ENCODE results near the gene USP6. TPM values are rescaled to one million over a fixed set of nuclear protein-coding genes. Genes with fewer than 3 reads are reported as not detected.

USP6 gene
- total RNA-seq, 1 experiment from 2014 or later, result not detected

GRCh38 chr17:5201011-5201410 is 85.2 kb downstream of the USP6 start:
- Histone ChIP-seq H3K27me3 (ENCODE audit: low read length) (no peaks in the 10 kb centered on the region), H3F3A (ENCODE audit: low read length, unreplicated experiment) (no peaks in the 10 kb centered on the region), H3K79me2 (ENCODE audit: low read length) (no peaks in the 10 kb centered on the region), H3K36me3 (ENCODE audit: low read depth, low read length) (peaks cover 3% of the 10 kb centered on the region; the same call in 1 of the 2 replicates), H2AFZ (ENCODE audit: low read length) (no peak overlapping the region), H3K9me2 (replicated peaks; ENCODE audit: low read length) (no peaks in the 10 kb centered on the region), H3K4me1 (ENCODE audit: insufficient read depth, low read length) (no peaks in the 10 kb centered on the region), H4K20me1 (ENCODE audit: low read length) (no peaks in the 10 kb centered on the region), H3K4me2 (ENCODE audit: low read length) (no peak overlapping the region), H3K4me3 (ENCODE audit: low read length) (no peak overlapping the region), H3K9me3 (ENCODE audit: low read length) (no peaks in the 10 kb centered on the region), H3K27ac (ENCODE audit: low read length) (no peak overlapping the region), H3K9ac (ENCODE audit: low read length) (no peak overlapping the region)
- ChIA-PET CTCF (no interaction called here), POLR2A (ENCODE audit: unreplicated experiment) (no interaction called here)
- TF ChIP-seq EZH2 (IDR thresholded peaks at IDR 0.05; ENCODE audit: low read length, unreplicated experiment) (no peak), EZH2phosphoT487 (IDR thresholded peaks at IDR 0.05; ENCODE audit: borderline replicate concordance, low read length) (no peak), CTCF (conservative IDR thresholded peaks at IDR 0.05; ENCODE audit: low read depth, low read length) (no peak)
- intact Hi-C loops (cut with micrococcal nuclease), result no loop called here
- DNase-seq (no peak), ATAC-seq (no peak)
- BruUV-seq (replicated peaks), result no TSS peak

- ChIA-PET CTCF (interaction anchor here (0.7 kb wide), 1 partner anchor 282 kb away, joined by 4 read pairs; the partner anchor contains the start of gene DERL2), POLR2A (ENCODE audit: unreplicated experiment) (no interaction called here)
- H3K36me3 ChIP-seq (ENCODE audit: low read depth, low read length), result peaks cover 3% of the 10 kb centered on the region; the same call in 1 of the 2 replicates
- H3K27ac ChIP-seq (ENCODE audit: low read length), result no peak overlapping the region
- H3K9me3 ChIP-seq (ENCODE audit: low read length), result no peaks in the 10 kb centered on the region
- DNase-seq, result no peak
- intact Hi-C loops (cut with micrococcal nuclease), result no loop called here
- H3K4me2 ChIP-seq (ENCODE audit: low read length), result no peak overlapping the region
- H3K27me3 ChIP-seq (ENCODE audit: low read length), result no peaks in the 10 kb centered on the region
- H2AFZ ChIP-seq (ENCODE audit: low read length), result no peak overlapping the region
- H3K9ac ChIP-seq (ENCODE audit: low read length), result no peak overlapping the region
- H3K4me3 ChIP-seq (ENCODE audit: low read length), result no peak overlapping the region
- no peaks in the 10 kb centered on the region for H4K20me1 ChIP-seq (ENCODE audit: low read length)
- BruUV-seq (replicated peaks), result no TSS peak
- no peaks in the 10 kb centered on the region for H3K4me1 ChIP-seq (ENCODE audit: insufficient read depth, low read length)
- no peaks in the 10 kb centered on the region for H3K79me2 ChIP-seq (ENCODE audit: low read length)
- no peaks in the 10 kb centered on the region for H3K9me2 ChIP-seq (replicated peaks; ENCODE audit: low read length)
- no peak for TF ChIP-seq EZH2phosphoT487 (IDR thresholded peaks at IDR 0.05; ENCODE audit: borderline replicate concordance, low read length)
- no peak for TF ChIP-seq EZH2 (IDR thresholded peaks at IDR 0.05; ENCODE audit: low read length, unreplicated experiment)
- TF ChIP-seq CTCF (conservative IDR thresholded peaks at IDR 0.05; ENCODE audit: low read depth, low read length), result no peak
- no peak for ATAC-seq
- no peaks in the 10 kb centered on the region for H3F3A ChIP-seq (ENCODE audit: low read length, unreplicated experiment)
Measured at GRCh38 chr17:5203178-5203907, 87.5 kb downstream of the USP6 start.

- TF ChIP-seq EZH2phosphoT487 (IDR thresholded peaks at IDR 0.05; ENCODE audit: borderline replicate concordance, low read length) (no peak), EZH2 (IDR thresholded peaks at IDR 0.05; ENCODE audit: low read length, unreplicated experiment) (no peak), CTCF (conservative IDR thresholded peaks at IDR 0.05; ENCODE audit: low read depth, low read length) (no peak)
- no peaks in the 10 kb centered on the region for H3K4me1 ChIP-seq (ENCODE audit: insufficient read depth, low read length)
- intact Hi-C loops (cut with micrococcal nuclease), result no loop called here
- no TSS peak for BruUV-seq (replicated peaks)
- no peaks in the 10 kb centered on the region for H3K27me3 ChIP-seq (ENCODE audit: low read length)
- no peak overlapping the region for H3K27ac ChIP-seq (ENCODE audit: low read length)
- H3K4me3 ChIP-seq (ENCODE audit: low read length), result no peak overlapping the region
- POLR2A ChIA-PET (ENCODE audit: unreplicated experiment), result no interaction called here
- H3F3A ChIP-seq (ENCODE audit: low read length, unreplicated experiment), result no peaks in the 10 kb centered on the region
- ATAC-seq (no peak), DNase-seq (peak; percentile 50)
- no peak overlapping the region for H2AFZ ChIP-seq (ENCODE audit: low read length)
- no peaks in the 10 kb centered on the region for H3K9me2 ChIP-seq (replicated peaks; ENCODE audit: low read length)
- no peaks in the 10 kb centered on the region for H3K9me3 ChIP-seq (ENCODE audit: low read length)
- no peak overlapping the region for H3K4me2 ChIP-seq (ENCODE audit: low read length)
- CTCF ChIA-PET, result no interaction called here
- no peaks in the 10 kb centered on the region for H3K79me2 ChIP-seq (ENCODE audit: low read length)
- no peaks in the 10 kb centered on the region for H4K20me1 ChIP-seq (ENCODE audit: low read length)
- peaks cover 3% of the 10 kb centered on the region; the same call in 1 of the 2 replicates for H3K36me3 ChIP-seq (ENCODE audit: low read depth, low read length)
- no peak overlapping the region for H3K9ac ChIP-seq (ENCODE audit: low read length)
Measured at GRCh38 chr17:5203908-5204294, 88.1 kb downstream of the USP6 start.
